WI38 (cell line): Measurements from ENCODE around the gene FOLR3.
"Not testable (repeated sequence)": the region's sequence is repeated elsewhere in the genome, so short reads cannot be mapped to it uniquely, and the experiment has no call there.

Experiments
- H3K4me3 ChIP-seq: 2 replicates; pipeline ENCODE4 v1.5.1; 2011; ENCODE audit warnings: low read depth, mild to moderate bottlenecking, control low read depth, low read length
- TF ChIP-seq, protein P1 (sequence below): IDR thresholded peaks from 2 replicates; pipeline ENCODE4 v1.5.1; 2012; ENCODE audit warnings: low read depth, mild to moderate bottlenecking, control low read depth, low read length

The FOLR3 gene

DNA sequence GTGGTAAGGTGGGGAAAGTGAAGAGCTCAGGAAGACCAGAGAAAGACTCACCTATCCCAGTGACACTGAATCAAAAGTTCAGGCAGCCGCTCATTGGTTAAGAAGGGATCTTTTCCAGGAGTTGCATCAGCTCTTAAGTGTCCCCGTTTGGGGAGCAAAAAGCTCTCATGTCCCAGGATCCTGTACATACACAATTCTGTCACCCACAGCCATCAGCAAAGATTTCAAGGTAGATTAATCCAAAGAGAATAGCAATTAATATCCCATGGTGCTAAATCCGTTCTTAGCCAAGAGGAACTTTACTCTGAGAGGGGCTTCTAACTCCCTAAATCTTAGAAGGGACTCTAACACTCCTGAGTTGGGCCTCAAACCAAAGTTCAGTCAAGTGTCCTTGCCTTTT, 19.3 kb downstream of the FOLR3 start:
- TF ChIP-seq, protein P1, sequence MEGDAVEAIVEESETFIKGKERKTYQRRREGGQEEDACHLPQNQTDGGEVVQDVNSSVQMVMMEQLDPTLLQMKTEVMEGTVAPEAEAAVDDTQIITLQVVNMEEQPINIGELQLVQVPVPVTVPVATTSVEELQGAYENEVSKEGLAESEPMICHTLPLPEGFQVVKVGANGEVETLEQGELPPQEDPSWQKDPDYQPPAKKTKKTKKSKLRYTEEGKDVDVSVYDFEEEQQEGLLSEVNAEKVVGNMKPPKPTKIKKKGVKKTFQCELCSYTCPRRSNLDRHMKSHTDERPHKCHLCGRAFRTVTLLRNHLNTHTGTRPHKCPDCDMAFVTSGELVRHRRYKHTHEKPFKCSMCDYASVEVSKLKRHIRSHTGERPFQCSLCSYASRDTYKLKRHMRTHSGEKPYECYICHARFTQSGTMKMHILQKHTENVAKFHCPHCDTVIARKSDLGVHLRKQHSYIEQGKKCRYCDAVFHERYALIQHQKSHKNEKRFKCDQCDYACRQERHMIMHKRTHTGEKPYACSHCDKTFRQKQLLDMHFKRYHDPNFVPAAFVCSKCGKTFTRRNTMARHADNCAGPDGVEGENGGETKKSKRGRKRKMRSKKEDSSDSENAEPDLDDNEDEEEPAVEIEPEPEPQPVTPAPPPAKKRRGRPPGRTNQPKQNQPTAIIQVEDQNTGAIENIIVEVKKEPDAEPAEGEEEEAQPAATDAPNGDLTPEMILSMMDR, result no peak

DNA sequence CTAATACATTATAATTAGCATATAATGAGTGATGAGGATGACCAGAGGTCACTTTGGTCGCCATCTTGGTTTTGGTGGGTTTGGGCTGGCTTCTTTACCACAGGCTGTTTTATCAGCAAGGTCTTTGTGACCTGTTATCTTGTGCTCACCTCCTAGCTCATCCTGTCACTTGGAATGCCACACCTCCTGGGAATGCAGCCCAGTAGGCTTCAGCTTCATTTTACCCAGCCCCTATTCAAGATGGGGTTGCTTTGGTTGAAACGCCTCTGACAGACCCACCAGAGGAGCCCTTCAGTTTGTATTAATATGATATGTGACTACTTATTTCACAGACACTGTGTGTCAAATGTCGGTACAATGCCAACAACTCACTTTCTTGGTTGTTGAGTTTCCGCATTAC, 20.2 kb downstream of the FOLR3 start:
- no peak overlapping the region for H3K4me3 ChIP-seq
- TF ChIP-seq, protein P1, result no peak

More for the DNA sequence above, 19.3 kb downstream of the FOLR3 start:
- no peak overlapping the region for H3K4me3 ChIP-seq

DNA sequence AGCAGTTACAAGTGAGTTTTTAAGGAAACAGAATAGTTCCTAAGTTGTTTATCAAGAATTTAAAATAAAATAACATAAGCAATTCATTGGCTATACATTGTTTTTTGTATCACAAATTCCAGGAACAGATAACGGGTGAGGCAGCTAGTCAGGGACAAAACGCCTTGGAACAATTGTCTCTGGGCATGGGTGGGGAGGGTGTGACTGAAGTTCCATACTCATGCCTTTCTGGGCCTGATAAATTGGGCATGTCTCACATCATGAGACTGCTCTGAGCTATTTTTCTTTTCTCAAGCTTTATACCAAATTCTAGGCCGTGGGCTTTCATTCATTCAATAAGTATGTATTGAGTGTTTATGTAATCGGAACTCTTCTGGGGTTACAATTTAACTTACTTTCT, 21.6 kb downstream of the FOLR3 start:
- TF ChIP-seq, protein P1, result no peak

DNA sequence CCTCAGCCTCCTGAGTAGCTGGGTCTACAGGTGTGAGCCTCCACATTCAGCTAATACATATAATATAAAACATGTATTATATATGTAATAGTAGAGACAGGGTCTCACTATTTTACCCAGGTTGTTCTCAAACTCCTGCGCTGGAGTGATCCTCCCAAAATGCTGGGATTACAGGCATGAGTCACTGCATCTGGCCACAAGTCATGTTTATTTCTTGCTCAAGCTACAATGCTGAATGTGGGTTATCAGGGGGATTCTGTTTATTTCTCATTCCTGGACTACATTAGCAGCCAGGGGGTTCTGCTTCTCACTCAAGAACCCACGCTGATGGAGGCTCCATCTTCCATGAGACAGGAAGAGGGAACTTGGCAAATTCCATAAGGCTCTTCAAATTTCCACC, 24.8 kb downstream of the FOLR3 start:
- TF ChIP-seq, protein P1, result no peak
- H3K4me3 ChIP-seq, result no peak overlapping the region

More for the DNA sequence above, 21.6 kb downstream of the FOLR3 start:
- no peak overlapping the region for H3K4me3 ChIP-seq

DNA sequence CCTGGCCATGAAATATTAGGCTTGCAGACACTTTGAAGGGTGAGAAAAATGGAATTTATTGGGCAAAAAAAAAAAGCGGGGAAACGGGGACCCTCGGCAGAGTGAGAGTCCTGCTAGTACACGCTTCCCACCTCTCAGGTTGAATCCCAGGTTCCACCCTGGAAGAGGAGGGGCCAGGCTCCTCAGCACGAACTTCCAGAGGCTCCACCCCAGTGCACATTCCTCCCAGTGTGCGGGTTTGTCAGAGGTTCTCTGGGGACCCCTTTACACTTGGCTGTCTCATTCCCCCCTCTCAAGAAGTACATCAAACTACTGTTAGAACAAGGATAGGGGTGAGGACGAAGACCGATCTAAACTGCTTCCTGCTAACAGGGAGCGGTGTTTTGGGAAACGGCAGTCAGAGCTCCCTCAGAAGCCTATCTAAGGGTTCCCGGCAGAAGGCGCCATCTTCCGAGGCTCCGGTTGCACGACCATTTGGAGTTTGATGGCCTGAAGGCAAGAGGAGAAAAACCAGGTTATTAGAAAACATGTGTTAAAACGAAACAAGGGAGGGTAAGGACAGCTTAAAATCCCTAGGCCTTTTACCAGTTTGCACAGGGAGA, 27.5 kb downstream of the FOLR3 start:
- TF ChIP-seq, protein P1, result no peak
- no peak overlapping the region for H3K4me3 ChIP-seq

DNA sequence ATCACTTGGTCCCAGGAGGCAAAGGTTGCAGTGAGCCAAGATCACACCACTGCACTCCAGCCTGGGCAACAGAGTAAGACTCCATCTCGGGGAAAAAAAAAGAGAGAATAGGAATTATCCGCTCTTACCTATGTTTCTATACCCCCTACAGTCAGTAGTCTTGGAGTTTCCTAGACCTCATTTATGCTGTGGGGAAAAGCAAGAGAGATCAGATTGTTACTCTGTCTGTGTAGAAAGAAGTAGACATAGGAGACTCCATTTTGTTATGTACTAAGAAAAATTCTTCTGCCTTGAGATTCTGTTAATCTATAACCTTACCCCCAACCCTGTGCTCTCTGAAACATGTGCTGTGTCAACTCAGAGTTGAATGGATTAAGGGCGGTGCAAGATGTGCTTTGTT, 28.7 kb downstream of the FOLR3 start:
- not testable (repeated sequence) for H3K4me3 ChIP-seq

DNA sequence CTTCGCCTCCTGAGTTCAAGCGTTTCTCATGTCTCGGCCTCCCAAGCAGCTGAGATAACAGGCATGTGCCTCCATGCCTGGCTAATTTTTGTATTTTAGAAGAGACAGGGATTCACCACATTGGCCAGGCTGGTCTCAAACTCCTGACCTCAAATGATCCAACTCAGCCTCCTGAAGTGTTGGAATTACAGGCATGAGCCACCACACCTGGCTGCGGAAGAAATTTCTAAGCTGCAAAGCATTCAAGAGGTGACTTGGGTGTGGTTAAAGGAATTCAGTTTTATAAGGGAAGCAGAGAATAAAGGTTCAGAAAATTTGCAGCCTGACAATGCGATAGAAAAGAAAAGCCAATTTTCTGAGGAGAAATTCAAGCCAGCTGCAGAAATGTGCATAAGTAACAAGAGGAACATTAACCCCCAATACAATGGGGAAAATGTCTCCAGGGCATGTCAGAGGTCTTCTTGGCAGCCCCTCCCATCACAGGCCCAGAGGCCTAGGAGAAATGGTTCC, 33.6 kb downstream of the FOLR3 start:
- H3K4me3 ChIP-seq, result not testable (repeated sequence)

DNA sequence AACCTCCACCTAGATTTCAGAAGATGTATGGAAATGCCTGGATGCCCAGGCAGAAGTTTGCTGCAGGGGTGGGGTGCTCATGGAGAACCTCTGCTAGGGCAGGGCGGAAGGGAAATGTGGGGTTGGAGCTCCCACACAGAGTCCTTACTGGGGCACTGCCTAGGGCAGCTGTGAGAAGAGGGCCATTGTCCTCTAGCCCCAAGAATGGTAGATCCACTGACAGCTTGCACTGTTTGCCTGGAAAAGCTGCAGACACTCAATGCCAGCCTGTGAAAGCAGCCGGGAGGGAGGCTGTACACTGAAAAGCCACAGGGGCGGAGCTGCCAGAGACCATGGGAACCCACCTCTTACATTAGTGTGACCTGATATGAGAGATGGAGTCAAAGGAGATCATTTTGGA, 34.2 kb downstream of the FOLR3 start:
- not testable (repeated sequence) for H3K4me3 ChIP-seq

DNA sequence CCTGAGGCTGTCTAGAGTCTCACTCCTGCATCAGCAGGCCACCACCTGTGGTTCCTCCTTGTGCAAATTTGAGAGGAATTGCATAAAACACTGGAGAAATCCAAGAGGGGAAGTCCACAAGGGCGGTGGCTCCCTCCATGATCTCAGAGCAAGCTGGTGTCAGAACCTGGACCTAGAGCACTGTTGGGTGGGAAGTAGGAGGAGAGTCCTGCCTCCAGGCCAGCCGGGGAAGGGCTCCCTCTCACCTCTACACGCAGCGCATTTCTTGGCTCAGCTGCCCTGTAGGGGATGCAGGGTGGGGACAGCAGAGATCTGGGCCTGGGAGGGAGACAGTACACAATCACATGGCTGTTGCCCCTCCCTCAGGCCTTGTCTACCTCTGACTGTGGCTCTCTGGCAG, 36.5 kb downstream of the FOLR3 start:
- not testable (repeated sequence) for H3K4me3 ChIP-seq
